Retina (tissue), 1 donor: ENCODE data around the gene SF3B5.
A peak's percentile ranks its signal among the peaks of the same experiment; 100 is the strongest.
"Not testable (repeated sequence)": the region's sequence is repeated elsewhere in the genome, so short reads cannot be mapped to it uniquely, and the experiment has no call there.

ENCODE experiments used
- DNase-seq: peaks from one replicate; pipeline ENCODE4 v3.0.0-alpha.2; 2016

Gene SF3B5

DNA sequence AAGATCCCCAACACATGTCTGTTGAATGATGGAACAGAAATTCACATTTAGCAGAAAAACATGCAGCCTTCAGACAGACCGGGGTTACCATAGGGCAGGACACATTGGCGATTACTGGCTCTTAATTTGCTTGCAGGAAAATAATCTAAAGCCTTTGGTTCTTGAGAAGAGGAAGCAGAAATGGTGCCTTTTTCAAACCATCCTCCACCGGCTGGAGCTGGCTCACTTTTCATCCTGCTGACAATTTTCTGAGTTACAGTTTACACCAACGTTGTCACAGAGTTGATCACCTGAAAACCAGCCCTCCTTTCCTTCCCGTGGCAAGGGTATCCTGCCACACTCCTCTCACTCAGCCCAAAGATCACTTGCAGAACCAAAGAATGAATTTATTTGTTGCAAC, 32.6 kb downstream of the SF3B5 start:
- peak; percentile 6 for DNase-seq

GRCh38 chr6:144059139-144059538, 36.2 kb downstream of the SF3B5 start:
- DNase-seq: no peak

GRCh38 chr6:144055121-144055931, 40.0 kb downstream of the SF3B5 start:
- DNase-seq: no peak

DNA sequence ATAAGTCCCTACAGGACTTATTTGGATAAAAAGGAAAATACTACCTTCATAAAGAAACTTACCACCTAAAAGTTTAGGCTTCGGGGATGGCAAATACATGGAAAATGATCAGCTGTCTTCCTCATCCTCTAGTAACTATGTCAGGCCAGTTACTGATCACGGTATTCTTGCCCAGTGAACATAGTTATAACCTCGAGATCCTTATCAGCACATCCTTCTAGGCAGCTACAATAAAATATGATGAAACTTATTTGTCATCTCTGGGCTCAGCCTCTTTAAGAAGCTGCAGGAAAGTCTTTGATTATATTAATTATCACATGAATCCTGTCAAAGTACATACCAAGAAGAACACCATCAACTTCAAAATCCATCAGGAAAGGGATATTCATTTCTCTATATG, 41.8 kb downstream of the SF3B5 start:
- DNase-seq: no peak

GRCh38 chr6:144052488-144052887, 42.9 kb downstream of the SF3B5 start:
- DNase-seq: no peak

DNA sequence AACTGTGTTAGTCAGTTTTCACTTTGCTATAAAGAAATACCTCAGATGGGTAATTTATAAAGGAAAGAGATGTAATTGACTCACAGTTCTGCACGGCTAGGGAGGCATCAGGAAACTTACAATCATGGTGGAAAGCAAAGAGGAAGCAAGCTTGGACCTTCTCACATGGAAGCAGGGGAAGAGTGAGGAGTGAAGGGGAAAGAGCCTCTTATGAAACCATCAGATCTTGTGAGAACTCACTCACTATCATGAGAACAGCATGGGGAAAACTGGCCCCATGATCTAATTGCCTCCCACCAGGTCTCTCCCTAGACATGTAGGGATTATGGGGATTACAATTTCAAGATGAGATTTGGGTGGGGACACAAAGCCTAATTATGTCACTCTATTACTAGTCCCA, 46.0 kb downstream of the SF3B5 start:
- DNase-seq: no peak

- DNase-seq: no peak
These were observed 47.7 kb downstream of the SF3B5 start for GRCh38 chr6:144047688-144048087.

DNA sequence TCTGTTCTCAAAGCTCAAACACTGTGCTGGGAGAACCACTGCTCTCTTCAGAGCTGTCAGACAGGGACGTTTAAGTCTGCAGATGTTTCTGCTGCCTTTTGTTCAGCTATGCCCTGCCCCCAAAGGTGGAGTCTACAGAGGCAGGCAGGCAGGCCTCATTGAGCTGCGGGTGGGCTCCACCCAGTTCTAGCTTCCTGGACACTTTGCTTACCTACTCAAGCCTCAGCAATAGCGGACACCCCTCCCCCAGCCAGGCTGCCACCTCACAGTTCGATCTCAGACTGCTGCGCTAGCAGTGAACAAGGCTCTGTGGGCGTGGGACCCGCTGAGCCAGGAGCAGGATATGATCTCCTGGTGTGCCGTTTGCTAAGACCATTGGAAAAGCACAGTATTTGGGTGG, 48.7 kb downstream of the SF3B5 start:
- not testable (repeated sequence) for DNase-seq

DNA sequence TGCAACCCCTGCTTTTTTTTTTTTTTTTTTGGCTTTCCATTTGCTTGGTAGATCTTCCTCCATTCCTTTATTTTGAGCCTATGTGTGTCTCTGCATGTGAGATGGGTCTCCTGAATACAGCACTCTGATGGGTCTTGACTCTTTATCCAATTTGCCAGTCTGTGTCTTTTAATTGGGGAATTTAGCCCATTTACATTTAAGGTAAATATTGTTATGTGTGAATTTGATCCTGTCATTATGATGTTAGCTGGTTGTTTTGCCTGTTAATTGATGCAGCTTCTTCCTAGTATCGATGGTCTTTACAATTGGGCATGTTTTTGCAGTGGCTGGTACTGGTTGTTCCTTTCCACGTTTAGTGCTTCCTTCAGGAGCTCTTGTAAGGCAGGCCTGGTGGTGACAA, 50.4 kb downstream of the SF3B5 start:
- DNase-seq: not testable (repeated sequence)
